GM23338 (cell line): ENCODE data around the gene SFSWAP. TPM values are rescaled to one million over a fixed set of nuclear protein-coding genes. Genes with fewer than 3 reads are reported as not detected.

ENCODE experiments used
- ATAC-seq: fragments of 200-7000 bp; cut with Tn5 transposase; 3 replicates; pipeline ENCODE4 v1.9.1; 2020
- DNase-seq: peaks from one replicate; pipeline ENCODE4 v3.0.0-alpha.2; 2015; ENCODE audit warnings: low spot score
- H2AFZ ChIP-seq: fragments of 200-600 bp; sonication (generic); 2 replicates; pipeline ENCODE4 v1.8.0; 2016; ENCODE audit warnings: antibody characterized with exemption, mild to moderate bottlenecking, moderate library complexity
- H3F3A ChIP-seq: fragments of 200-600 bp; sonication (generic); replicated peaks from 2 replicates; pipeline ENCODE4 v1.8.0; 2017; ENCODE audit warnings: antibody characterized with exemption, mixed run types, low read depth
- H3K27ac ChIP-seq: fragments of 200-600 bp; sonication (generic); 2 replicates; pipeline ENCODE4 v1.6.1; 2016; ENCODE audit warnings: low read depth
- H3K27me3 ChIP-seq: fragments of 200-600 bp; sonication (generic); 2 replicates; pipeline ENCODE4 v1.8.0; 2016; ENCODE audit warnings: mild to moderate bottlenecking, mixed run types, moderate library complexity; ENCODE audit not compliant: insufficient read depth
- H3K36me3 ChIP-seq: fragments of 200-600 bp; sonication (generic); 2 replicates; pipeline ENCODE4 v1.8.0; 2016; ENCODE audit warnings: mild to moderate bottlenecking; ENCODE audit not compliant: insufficient read depth
- H3K4me1 ChIP-seq: fragments of 200-600 bp; sonication (generic); 2 replicates; pipeline ENCODE4 v1.8.0; 2016; ENCODE audit warnings: mild to moderate bottlenecking, moderate library complexity; ENCODE audit not compliant: insufficient read depth
- H3K4me2 ChIP-seq: fragments of 200-600 bp; sonication (generic); 2 replicates; pipeline ENCODE4 v1.7.1; 2017; ENCODE audit warnings: mixed run types
- H3K4me3 ChIP-seq: fragments of 200-600 bp; sonication (generic); 2 replicates; pipeline ENCODE4 v1.6.1; 2016; ENCODE audit warnings: mixed run types
- H3K79me2 ChIP-seq: fragments of 200-600 bp; sonication (generic); replicated peaks from 2 replicates; pipeline ENCODE4 v1.8.0; 2017; ENCODE audit warnings: mild to moderate bottlenecking; ENCODE audit not compliant: insufficient read depth
- H3K9me2 ChIP-seq: fragments of 200-600 bp; sonication (generic); 2 replicates; pipeline ENCODE4 v1.8.0; 2017; ENCODE audit not compliant: insufficient read depth
- H4K20me1 ChIP-seq: fragments of 200-600 bp; sonication (generic); replicated peaks from 2 replicates; pipeline ENCODE4 v1.8.0; 2017; ENCODE audit warnings: mild to moderate bottlenecking; ENCODE audit not compliant: insufficient read depth
- H3K27ac Mint-ChIP-seq: 2 replicates; pipeline ENCODE4 v1.8.0; 2020; ENCODE audit warnings: inconsistent platforms, mild to moderate bottlenecking, moderate library complexity, mixed read lengths
- H3K27me3 Mint-ChIP-seq: 3 replicates; pipeline ENCODE4 v1.8.0; 2022; ENCODE audit warnings: low read depth, mild to moderate bottlenecking, moderate library complexity, mixed read lengths, inconsistent platforms; ENCODE audit not compliant: insufficient read depth, poor library complexity
- H3K36me3 Mint-ChIP-seq: 3 replicates; pipeline ENCODE4 v1.8.0; 2021; ENCODE audit warnings: low read depth, mild to moderate bottlenecking, inconsistent platforms, moderate library complexity, mixed read lengths
- H3K4me1 Mint-ChIP-seq: 3 replicates; pipeline ENCODE4 v1.8.0; 2020; ENCODE audit warnings: mild to moderate bottlenecking, inconsistent platforms, mixed read lengths
- H3K4me3 Mint-ChIP-seq: 3 replicates; pipeline ENCODE4 v1.8.0; 2021; ENCODE audit warnings: moderate library complexity, mild to moderate bottlenecking, inconsistent platforms, mixed read lengths
- H3K9me3 Mint-ChIP-seq: 3 replicates; pipeline ENCODE4 v1.8.0; 2020; ENCODE audit warnings: moderate library complexity, mild to moderate bottlenecking, inconsistent platforms, mixed read lengths
- CREB1 ChIP-seq: fragments of 250-450 bp; sonication (Bioruptor Pico); IDR thresholded peaks from 2 replicates; pipeline ENCODE4 v1.5.0; 2020; ENCODE audit warnings: low read depth, mild to moderate bottlenecking, moderate library complexity
- EZH2phosphoT487 ChIP-seq: fragments of 200-600 bp; sonication (generic); IDR thresholded peaks from one replicate; pipeline ENCODE4 v1.8.1; 2018; ENCODE audit warnings: antibody characterized with exemption; ENCODE audit not compliant: unreplicated experiment
- NANOG ChIP-seq: IDR thresholded peaks from 2 replicates; pipeline ENCODE4 v1.6.1; 2016; ENCODE audit warnings: antibody characterized with exemption, borderline replicate concordance
- POLR2AphosphoS5 ChIP-seq: IDR thresholded peaks from 2 replicates; pipeline ENCODE4 v1.6.1; 2016; ENCODE audit warnings: antibody characterized with exemption, low read depth
- ZNF114 ChIP-seq: fragments of 250-450 bp; sonication (Bioruptor Pico); IDR thresholded peaks from 2 replicates; pipeline ENCODE4 v1.5.0; 2020; ENCODE audit warnings: mild to moderate bottlenecking, moderate library complexity
- ZNF331 ChIP-seq: fragments of 250-450 bp; sonication (Bioruptor Pico); IDR thresholded peaks from 2 replicates; pipeline ENCODE4 v1.5.0; 2020; ENCODE audit warnings: low read depth, mild to moderate bottlenecking, moderate library complexity
- polyA plus RNA-seq: library from polyadenylated mRNA; unstranded; fragments of >200 nt; fragmentation: Nextera tagmentation; extraction: Ambion mirVana; gene quantifications from 2 replicates; pipeline ENCODE4 v1.2.1, GENCODE V29; 2016
- total RNA-seq: library from RNA; depleted of rRNA; stranded (reverse); fragments of >200 nt; shearing (Covaris generic); gene quantifications from 2 replicates; pipeline ENCODE4 v1.2.3, GENCODE V29; 2014
- TF ChIP-seq, protein P1 (sequence below): IDR thresholded peaks from 2 replicates; pipeline ENCODE4 v1.6.1; 2016; ENCODE audit warnings: antibody characterized with exemption
- TF ChIP-seq, protein P2 (sequence below): fragments of 250-450 bp; sonication (Bioruptor Pico); IDR thresholded peaks from 2 replicates; pipeline ENCODE4 v1.5.0; 2020; ENCODE audit warnings: mild to moderate bottlenecking, moderate library complexity
- TF ChIP-seq, protein P3 (sequence below): IDR thresholded peaks from one replicate; pipeline ENCODE4 v1.6.1; 2018; ENCODE audit warnings: antibody characterized with exemption; ENCODE audit not compliant: unreplicated experiment

Gene SFSWAP
- total and polyA plus RNA-seq, 2 experiments from 2014 or later = 41.0 to 49.8 TPM

DNA sequence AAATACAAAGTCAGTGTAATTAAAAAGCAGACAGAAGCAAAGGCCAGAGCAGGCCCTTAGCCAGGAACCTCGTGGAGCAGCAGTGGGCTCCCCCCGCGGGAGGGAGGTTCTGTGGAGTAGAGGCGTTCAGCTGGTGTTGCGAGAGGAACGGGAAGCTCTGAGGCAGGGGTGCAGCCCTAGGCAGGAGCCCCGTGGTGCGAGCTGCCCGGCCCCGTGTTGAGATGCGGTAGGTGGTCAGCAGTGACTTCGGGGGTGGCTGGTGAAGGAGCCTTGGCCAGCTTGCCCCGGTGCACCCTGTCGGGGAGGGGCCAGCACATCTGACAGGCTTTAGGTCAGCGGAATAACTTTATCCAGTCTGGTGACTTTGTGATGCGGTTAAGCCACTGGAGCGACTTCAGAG, 46.2 kb downstream of the SFSWAP start (continued):
- TF ChIP-seq NANOG (no peak), POLR2AphosphoS5 (no peak)

DNA sequence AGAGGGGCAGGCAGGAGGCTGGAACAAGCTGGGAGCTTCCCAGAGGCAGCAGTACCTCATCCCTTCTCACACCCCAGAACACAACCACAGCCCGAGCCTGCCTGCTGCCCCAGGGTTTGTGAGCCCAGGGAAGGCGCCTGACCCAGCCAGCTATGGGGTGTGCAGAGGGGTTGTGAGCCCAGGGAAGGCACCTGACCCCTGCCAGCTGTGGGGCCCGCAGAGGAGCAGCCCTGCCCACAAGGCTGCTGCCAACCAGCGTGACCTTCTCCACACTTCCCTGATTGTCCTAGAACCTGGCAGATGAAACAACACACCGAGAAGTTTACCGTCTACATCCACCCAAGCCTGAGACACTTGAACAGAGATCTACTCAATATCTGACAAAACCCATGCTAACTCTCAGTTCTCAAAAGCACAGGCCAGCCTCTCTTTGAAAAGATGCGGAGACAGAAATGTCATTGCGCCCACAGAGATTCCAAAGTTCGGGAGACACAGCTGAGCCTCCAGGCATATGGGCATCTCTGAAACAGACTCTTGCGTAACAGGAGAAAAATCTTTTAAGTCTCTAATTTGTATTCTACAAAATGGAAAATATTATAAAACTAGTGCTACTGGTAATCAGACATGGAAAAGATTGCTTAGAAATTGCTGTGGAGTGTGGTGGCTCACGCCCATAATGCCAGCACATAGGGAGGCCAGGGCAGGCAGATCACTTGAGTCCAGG, 47.3 kb downstream of the SFSWAP start:
- DNase-seq (no peak), ATAC-seq (no peak)
- Histone ChIP-seq H3F3A (peaks cover 11% of the 10 kb centered on the region; the same call in 1 of the 2 replicates), H3K79me2 (0 out of 2 replicates have a peak, but pooled peaks cover 9% of the 10 kb centered on the region), H3K4me3 (no peak overlapping the region), H3K27ac (no peak overlapping the region), H3K36me3 (peaks cover 53% of the 10 kb centered on the region), H4K20me1 (peaks cover 9% of the 10 kb centered on the region), H2AFZ (no peak overlapping the region), H3K4me2 (no peak overlapping the region), H3K4me1 (no peaks in the 10 kb centered on the region), H3K27me3 (no peaks in the 10 kb centered on the region), H3K9me2 (no peaks in the 10 kb centered on the region)
- Mint-ChIP-seq H3K27ac (no peak overlapping the region), H3K4me1 (peaks cover 10% of the 10 kb centered on the region), H3K9me3 (no peaks in the 10 kb centered on the region), H3K36me3 (peaks cover 83% of the 10 kb centered on the region), H3K4me3 (no peak overlapping the region), H3K27me3 (peaks cover under 1% of the 10 kb centered on the region)
- TF ChIP-seq CREB1 (CRISPR knock-in tag) = no peak
- TF ChIP-seq, protein P1, sequence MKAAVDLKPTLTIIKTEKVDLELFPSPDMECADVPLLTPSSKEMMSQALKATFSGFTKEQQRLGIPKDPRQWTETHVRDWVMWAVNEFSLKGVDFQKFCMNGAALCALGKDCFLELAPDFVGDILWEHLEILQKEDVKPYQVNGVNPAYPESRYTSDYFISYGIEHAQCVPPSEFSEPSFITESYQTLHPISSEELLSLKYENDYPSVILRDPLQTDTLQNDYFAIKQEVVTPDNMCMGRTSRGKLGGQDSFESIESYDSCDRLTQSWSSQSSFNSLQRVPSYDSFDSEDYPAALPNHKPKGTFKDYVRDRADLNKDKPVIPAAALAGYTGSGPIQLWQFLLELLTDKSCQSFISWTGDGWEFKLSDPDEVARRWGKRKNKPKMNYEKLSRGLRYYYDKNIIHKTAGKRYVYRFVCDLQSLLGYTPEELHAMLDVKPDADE = no peak
- TF ChIP-seq, protein P2, sequence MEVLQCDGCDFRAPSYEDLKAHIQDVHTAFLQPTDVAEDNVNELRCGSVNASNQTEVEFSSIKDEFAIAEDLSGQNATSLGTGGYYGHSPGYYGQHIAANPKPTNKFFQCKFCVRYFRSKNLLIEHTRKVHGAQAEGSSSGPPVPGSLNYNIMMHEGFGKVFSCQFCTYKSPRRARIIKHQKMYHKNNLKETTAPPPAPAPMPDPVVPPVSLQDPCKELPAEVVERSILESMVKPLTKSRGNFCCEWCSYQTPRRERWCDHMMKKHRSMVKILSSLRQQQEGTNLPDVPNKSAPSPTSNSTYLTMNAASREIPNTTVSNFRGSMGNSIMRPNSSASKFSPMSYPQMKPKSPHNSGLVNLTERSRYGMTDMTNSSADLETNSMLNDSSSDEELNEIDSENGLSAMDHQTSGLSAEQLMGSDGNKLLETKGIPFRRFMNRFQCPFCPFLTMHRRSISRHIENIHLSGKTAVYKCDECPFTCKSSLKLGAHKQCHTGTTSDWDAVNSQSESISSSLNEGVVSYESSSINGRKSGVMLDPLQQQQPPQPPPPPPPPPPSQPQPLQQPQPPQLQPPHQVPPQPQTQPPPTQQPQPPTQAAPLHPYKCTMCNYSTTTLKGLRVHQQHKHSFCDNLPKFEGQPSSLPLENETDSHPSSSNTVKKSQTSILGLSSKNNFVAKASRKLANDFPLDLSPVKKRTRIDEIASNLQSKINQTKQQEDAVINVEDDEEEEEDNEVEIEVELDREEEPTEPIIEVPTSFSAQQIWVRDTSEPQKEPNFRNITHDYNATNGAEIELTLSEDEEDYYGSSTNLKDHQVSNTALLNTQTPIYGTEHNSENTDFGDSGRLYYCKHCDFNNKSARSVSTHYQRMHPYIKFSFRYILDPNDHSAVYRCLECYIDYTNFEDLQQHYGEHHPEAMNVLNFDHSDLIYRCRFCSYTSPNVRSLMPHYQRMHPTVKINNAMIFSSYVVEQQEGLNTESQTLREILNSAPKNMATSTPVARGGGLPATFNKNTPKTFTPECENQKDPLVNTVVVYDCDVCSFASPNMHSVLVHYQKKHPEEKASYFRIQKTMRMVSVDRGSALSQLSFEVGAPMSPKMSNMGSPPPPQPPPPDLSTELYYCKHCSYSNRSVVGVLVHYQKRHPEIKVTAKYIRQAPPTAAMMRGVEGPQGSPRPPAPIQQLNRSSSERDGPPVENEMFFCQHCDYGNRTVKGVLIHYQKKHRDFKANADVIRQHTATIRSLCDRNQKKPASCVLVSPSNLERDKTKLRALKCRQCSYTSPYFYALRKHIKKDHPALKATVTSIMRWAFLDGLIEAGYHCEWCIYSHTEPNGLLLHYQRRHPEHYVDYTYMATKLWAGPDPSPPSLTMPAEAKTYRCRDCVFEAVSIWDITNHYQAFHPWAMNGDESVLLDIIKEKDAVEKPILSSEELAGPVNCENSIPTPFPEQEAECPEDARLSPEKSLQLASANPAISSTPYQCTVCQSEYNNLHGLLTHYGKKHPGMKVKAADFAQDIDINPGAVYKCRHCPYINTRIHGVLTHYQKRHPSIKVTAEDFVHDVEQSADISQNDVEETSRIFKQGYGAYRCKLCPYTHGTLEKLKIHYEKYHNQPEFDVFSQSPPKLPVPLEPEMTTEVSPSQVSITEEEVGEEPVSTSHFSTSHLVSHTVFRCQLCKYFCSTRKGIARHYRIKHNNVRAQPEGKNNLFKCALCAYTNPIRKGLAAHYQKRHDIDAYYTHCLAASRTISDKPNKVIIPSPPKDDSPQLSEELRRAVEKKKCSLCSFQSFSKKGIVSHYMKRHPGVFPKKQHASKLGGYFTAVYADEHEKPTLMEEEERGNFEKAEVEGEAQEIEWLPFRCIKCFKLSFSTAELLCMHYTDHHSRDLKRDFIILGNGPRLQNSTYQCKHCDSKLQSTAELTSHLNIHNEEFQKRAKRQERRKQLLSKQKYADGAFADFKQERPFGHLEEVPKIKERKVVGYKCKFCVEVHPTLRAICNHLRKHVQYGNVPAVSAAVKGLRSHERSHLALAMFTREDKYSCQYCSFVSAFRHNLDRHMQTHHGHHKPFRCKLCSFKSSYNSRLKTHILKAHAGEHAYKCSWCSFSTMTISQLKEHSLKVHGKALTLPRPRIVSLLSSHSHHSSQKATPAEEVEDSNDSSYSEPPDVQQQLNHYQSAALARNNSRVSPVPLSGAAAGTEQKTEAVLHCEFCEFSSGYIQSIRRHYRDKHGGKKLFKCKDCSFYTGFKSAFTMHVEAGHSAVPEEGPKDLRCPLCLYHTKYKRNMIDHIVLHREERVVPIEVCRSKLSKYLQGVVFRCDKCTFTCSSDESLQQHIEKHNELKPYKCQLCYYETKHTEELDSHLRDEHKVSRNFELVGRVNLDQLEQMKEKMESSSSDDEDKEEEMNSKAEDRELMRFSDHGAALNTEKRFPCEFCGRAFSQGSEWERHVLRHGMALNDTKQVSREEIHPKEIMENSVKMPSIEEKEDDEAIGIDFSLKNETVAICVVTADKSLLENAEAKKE (CRISPR knock-in tag) = no peak
- TF ChIP-seq ZNF331 (CRISPR knock-in tag) = no peak
- no peak for TF ChIP-seq EZH2phosphoT487
- TF ChIP-seq, protein P3, sequence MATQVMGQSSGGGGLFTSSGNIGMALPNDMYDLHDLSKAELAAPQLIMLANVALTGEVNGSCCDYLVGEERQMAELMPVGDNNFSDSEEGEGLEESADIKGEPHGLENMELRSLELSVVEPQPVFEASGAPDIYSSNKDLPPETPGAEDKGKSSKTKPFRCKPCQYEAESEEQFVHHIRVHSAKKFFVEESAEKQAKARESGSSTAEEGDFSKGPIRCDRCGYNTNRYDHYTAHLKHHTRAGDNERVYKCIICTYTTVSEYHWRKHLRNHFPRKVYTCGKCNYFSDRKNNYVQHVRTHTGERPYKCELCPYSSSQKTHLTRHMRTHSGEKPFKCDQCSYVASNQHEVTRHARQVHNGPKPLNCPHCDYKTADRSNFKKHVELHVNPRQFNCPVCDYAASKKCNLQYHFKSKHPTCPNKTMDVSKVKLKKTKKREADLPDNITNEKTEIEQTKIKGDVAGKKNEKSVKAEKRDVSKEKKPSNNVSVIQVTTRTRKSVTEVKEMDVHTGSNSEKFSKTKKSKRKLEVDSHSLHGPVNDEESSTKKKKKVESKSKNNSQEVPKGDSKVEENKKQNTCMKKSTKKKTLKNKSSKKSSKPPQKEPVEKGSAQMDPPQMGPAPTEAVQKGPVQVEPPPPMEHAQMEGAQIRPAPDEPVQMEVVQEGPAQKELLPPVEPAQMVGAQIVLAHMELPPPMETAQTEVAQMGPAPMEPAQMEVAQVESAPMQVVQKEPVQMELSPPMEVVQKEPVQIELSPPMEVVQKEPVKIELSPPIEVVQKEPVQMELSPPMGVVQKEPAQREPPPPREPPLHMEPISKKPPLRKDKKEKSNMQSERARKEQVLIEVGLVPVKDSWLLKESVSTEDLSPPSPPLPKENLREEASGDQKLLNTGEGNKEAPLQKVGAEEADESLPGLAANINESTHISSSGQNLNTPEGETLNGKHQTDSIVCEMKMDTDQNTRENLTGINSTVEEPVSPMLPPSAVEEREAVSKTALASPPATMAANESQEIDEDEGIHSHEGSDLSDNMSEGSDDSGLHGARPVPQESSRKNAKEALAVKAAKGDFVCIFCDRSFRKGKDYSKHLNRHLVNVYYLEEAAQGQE = no peak
- TF ChIP-seq ZNF114 = no peak
